GM23248 (cell line): ENCODE measurements around the gene NRG3.

Experiments
- EZH2 ChIP-seq: fragments of 200-600 bp; sonication (generic); IDR thresholded peaks from 2 replicates; pipeline ENCODE4 v1.6.1; 2018; ENCODE audit warnings: antibody characterized with exemption, mild to moderate bottlenecking; ENCODE audit not compliant: insufficient read depth, poor library complexity, severe bottlenecking
- EZH2phosphoT487 ChIP-seq: fragments of 200-600 bp; sonication (generic); IDR thresholded peaks from 2 replicates; pipeline ENCODE4 v1.6.1; 2018; ENCODE audit warnings: antibody characterized with exemption, moderate library complexity, mild to moderate bottlenecking, low read depth; ENCODE audit not compliant: insufficient read depth

DNA sequence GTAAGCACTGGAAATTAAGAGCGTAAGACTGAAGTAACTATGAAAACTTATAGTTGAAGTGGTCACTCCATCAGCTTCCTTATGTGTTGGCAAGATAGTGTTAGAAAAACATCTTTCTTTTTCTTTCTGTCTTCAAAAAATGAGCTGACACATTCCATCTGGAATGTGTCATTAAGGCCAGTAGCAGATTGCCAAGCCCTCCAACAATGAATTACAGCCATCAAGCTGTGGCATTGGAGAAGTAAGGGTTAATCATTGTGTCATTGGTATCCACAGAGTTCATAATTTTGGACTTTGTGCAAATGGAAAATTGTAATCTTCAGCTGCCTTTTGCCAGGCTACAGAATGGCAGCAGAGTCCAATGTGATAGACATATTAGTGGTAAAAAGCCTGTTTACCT, 926.3 kb downstream of the NRG3 start:
- no peak for TF ChIP-seq EZH2
- no peak for TF ChIP-seq EZH2phosphoT487
